Measurements from ENCODE around the gene KLHL5. TPM values are rescaled to one million over a fixed set of nuclear protein-coding genes. Genes with fewer than 3 reads are reported as not detected.

The KLHL5 gene
- total and polyA plus RNA-seq, 4 donors = 8.6 to 56.2 (median 32.8) TPM

DNA sequence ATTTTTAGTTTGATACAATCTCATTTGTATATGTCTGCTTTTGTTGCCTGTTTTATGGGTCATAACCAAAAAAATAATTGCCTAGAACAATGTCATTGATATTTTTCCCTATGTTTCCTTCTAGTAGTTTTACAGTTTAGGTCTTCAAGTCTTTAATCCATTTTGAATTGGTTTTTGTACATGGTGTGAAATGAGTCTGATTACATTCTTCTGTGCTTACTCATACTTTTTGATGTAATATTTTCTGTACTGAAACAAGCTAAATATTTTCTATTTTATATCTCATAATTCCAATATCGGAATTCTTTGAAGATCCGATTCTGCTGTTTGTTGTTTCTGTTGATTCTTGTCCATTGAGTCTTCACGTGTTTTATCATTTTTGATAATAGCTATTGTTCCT is 40.4 kb upstream of the KLHL5 start:
- DNase-seq = no peak
- WGBS, 2 donors = 96 to 99% methylated on average over 3 of the region's 3 CpGs
- no peak for ATAC-seq (ENCODE audit: insufficient read depth, low FRiP score)
- Histone ChIP-seq H3K9ac (ENCODE audit: insufficient read depth in 1 of 2, low read length in 2 of 2) (no peak overlapping the region), H3K27me3 (ENCODE audit: control insufficient read depth in 3 of 3, insufficient read depth in 3 of 3, low read length in 2 of 3) (no peaks in the 10 kb centered on the region), H3K9me3 (ENCODE audit: control insufficient read depth in 4 of 4, insufficient read depth in 3 of 4, low read length in 3 of 4) (no peaks in the 10 kb centered on the region), H3K36me3 (ENCODE audit: control insufficient read depth in 4 of 4, insufficient read depth in 4 of 4, low read length in 4 of 4) (no peaks in the 10 kb centered on the region), H3K4me3 (no peak overlapping the region), H3K4me1 (ENCODE audit: control insufficient read depth in 5 of 5, insufficient read depth in 5 of 5, low read length in 5 of 5) (no peaks in the 10 kb centered on the region), H3K27ac (ENCODE audit: low read depth in 1 of 2, low read length in 1 of 2) (no peak overlapping the region)
- TF ChIP-seq, protein P1, sequence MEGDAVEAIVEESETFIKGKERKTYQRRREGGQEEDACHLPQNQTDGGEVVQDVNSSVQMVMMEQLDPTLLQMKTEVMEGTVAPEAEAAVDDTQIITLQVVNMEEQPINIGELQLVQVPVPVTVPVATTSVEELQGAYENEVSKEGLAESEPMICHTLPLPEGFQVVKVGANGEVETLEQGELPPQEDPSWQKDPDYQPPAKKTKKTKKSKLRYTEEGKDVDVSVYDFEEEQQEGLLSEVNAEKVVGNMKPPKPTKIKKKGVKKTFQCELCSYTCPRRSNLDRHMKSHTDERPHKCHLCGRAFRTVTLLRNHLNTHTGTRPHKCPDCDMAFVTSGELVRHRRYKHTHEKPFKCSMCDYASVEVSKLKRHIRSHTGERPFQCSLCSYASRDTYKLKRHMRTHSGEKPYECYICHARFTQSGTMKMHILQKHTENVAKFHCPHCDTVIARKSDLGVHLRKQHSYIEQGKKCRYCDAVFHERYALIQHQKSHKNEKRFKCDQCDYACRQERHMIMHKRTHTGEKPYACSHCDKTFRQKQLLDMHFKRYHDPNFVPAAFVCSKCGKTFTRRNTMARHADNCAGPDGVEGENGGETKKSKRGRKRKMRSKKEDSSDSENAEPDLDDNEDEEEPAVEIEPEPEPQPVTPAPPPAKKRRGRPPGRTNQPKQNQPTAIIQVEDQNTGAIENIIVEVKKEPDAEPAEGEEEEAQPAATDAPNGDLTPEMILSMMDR (IDR thresholded peaks at IDR 0.05; ENCODE audit: control extremely low read depth, extremely low read depth) = no peak

DNA sequence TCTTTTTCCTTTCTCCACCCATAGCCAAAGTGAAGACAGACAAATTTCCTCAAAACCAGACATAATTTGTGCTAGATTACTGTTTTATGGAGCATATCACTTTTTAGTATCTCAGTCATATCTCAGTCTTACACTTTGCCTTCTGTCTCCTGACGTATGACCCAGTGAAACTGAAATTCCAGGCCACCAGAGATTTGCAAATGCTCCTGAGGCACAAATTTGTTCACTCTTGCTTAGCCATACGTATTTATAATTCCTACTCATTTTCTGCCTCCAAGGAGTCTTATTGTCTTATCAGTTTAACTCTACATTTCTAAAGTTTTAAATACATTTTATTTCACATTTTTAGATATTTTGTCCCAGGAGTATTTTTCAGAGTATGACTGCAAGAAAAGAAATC is 39.8 kb upstream of the KLHL5 start:
- H3K36me3 ChIP-seq (ENCODE audit: control insufficient read depth in 4 of 4, insufficient read depth in 4 of 4, low read length in 4 of 4) = no peaks in the 10 kb centered on the region
- H3K9me3 ChIP-seq (ENCODE audit: control insufficient read depth in 4 of 4, insufficient read depth in 3 of 4, low read length in 3 of 4) = no peaks in the 10 kb centered on the region
- no peak overlapping the region for H3K9ac ChIP-seq (ENCODE audit: insufficient read depth in 1 of 2, low read length in 2 of 2)
- DNase-seq (no peak), ATAC-seq (ENCODE audit: insufficient read depth, low FRiP score) (no peak)
- no peaks in the 10 kb centered on the region for H3K27me3 ChIP-seq (ENCODE audit: control insufficient read depth in 3 of 3, insufficient read depth in 3 of 3, low read length in 2 of 3)
- no peaks in the 10 kb centered on the region for H3K4me1 ChIP-seq (ENCODE audit: control insufficient read depth in 5 of 5, insufficient read depth in 5 of 5, low read length in 5 of 5)
- 88 to 95% methylated on average over 2 of the region's 2 CpGs for WGBS, 2 donors
- H3K4me3 ChIP-seq = no peak overlapping the region
- TF ChIP-seq, protein P1 (IDR thresholded peaks at IDR 0.05; ENCODE audit: control extremely low read depth, extremely low read depth) = no peak
- H3K27ac ChIP-seq (ENCODE audit: low read depth in 1 of 2, low read length in 1 of 2) = no peak overlapping the region

GRCh38 chr4:39023059-39023458 is 39.0 kb upstream of the KLHL5 start:
- no peaks in the 10 kb centered on the region for H3K36me3 ChIP-seq (ENCODE audit: control insufficient read depth in 4 of 4, insufficient read depth in 4 of 4, low read length in 4 of 4)
- no peaks in the 10 kb centered on the region for H3K27me3 ChIP-seq (ENCODE audit: control insufficient read depth in 3 of 3, insufficient read depth in 3 of 3, low read length in 2 of 3)
- TF ChIP-seq, protein P1 (IDR thresholded peaks at IDR 0.05; ENCODE audit: control extremely low read depth, extremely low read depth) = no peak
- DNase-seq (no peak), ATAC-seq (ENCODE audit: insufficient read depth, low FRiP score) (no peak)
- H3K27ac ChIP-seq (ENCODE audit: low read depth in 1 of 2, low read length in 1 of 2) = no peak overlapping the region
- H3K4me3 ChIP-seq = no peak overlapping the region
- H3K9ac ChIP-seq (ENCODE audit: insufficient read depth in 1 of 2, low read length in 2 of 2) = no peak overlapping the region
- no peaks in the 10 kb centered on the region for H3K9me3 ChIP-seq (ENCODE audit: control insufficient read depth in 4 of 4, insufficient read depth in 3 of 4, low read length in 3 of 4)
- H3K4me1 ChIP-seq (ENCODE audit: control insufficient read depth in 5 of 5, insufficient read depth in 5 of 5, low read length in 5 of 5) = no peaks in the 10 kb centered on the region
- 93 to 96% methylated on average over 1 of the region's 1 CpG for WGBS, 2 donors

GRCh38 chr4:39024311-39024865 is 37.6 kb upstream of the KLHL5 start:
- ATAC-seq (ENCODE audit: insufficient read depth, low FRiP score) (no peak), DNase-seq (no peak)
- 96 to 97% methylated on average over 3 of the region's 3 CpGs for WGBS, 2 donors
- Histone ChIP-seq H3K4me3 (no peak overlapping the region), H3K27me3 (ENCODE audit: control insufficient read depth in 3 of 3, insufficient read depth in 3 of 3, low read length in 2 of 3) (no peaks in the 10 kb centered on the region), H3K36me3 (ENCODE audit: control insufficient read depth in 4 of 4, insufficient read depth in 4 of 4, low read length in 4 of 4) (no peaks in the 10 kb centered on the region), H3K4me1 (ENCODE audit: control insufficient read depth in 5 of 5, insufficient read depth in 5 of 5, low read length in 5 of 5) (no peaks in the 10 kb centered on the region), H3K9me3 (ENCODE audit: control insufficient read depth in 4 of 4, insufficient read depth in 3 of 4, low read length in 3 of 4) (no peaks in the 10 kb centered on the region), H3K9ac (ENCODE audit: insufficient read depth in 1 of 2, low read length in 2 of 2) (no peak overlapping the region), H3K27ac (ENCODE audit: low read depth in 1 of 2, low read length in 1 of 2) (no peak overlapping the region)
- TF ChIP-seq, protein P1 (IDR thresholded peaks at IDR 0.05; ENCODE audit: control extremely low read depth, extremely low read depth) = no peak

All from lung (tissue), 12 donors.